ENCODE results near the gene GRM5.

DNA sequence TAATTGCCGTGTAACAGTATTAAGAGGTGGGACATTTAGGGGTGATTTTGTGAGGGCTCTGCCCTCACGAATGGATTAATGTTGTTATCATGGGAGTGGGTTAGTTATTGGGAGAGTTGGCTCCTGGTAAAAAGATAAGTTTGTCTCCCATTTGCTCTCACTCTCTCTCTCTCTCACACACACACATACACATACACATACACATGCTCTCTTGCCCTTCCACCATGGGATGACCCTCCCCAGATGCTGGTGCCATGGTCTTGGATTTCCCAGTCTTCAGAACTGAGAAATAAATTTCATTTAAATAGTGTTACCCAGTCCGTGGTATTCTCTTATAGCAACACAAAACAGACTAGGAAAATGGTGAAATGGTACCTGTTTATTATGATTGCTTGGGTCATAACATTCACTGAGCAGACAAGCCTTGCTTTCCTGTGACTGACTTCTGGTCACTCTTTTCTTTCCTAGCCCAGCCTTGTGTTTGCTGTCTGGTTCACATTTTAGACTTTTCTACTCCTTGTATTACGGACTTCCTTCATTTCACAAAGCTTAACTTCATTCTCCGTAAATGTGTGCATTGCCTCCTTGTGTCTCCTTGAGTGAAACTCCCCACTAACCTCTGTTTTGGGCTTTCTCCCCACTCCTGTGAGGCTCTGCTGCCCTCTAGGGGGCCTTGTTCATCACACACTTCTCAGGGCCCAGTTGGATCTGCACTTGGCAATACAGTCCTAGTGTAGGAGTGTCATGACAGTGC lies 521.7 kb downstream of the GRM5 start:
- TF ChIP-seq, protein P1, sequence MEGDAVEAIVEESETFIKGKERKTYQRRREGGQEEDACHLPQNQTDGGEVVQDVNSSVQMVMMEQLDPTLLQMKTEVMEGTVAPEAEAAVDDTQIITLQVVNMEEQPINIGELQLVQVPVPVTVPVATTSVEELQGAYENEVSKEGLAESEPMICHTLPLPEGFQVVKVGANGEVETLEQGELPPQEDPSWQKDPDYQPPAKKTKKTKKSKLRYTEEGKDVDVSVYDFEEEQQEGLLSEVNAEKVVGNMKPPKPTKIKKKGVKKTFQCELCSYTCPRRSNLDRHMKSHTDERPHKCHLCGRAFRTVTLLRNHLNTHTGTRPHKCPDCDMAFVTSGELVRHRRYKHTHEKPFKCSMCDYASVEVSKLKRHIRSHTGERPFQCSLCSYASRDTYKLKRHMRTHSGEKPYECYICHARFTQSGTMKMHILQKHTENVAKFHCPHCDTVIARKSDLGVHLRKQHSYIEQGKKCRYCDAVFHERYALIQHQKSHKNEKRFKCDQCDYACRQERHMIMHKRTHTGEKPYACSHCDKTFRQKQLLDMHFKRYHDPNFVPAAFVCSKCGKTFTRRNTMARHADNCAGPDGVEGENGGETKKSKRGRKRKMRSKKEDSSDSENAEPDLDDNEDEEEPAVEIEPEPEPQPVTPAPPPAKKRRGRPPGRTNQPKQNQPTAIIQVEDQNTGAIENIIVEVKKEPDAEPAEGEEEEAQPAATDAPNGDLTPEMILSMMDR (conservative IDR thresholded peaks at IDR 0.05): peak; percentile 99
- no peak for TF ChIP-seq EZH2 (IDR thresholded peaks at IDR 0.05; ENCODE audit: low read depth)

Measured in PC-9 (cell line).